ENCODE results near the gene SPATA22. TPM values are rescaled to one million over a fixed set of nuclear protein-coding genes. Genes with fewer than 3 reads are reported as not detected.
"Not testable (repeated sequence)": the region's sequence is repeated elsewhere in the genome, so short reads cannot be mapped to it uniquely, and the experiment has no call there.

The SPATA22 gene
- total and polyA plus RNA-seq, 2 of the 13 experiments (the other 11 are each of a cell fraction or from before 2014, with no cell fraction given) = not detected

- TF ChIP-seq HOXA9 (CRISPR knock-in tag; IDR thresholded peaks at IDR 0.05; ENCODE audit: borderline replicate concordance) (0 out of 2 replicates have a peak, but pooled peaks have one; percentile 52), REST (IDR thresholded peaks at IDR 0.05; ENCODE audit: borderline replicate concordance in 1 of 2, low read depth in 1 of 2, low read length in 2 of 2) (peak; percentile 55 to 90), ZNF672 (CRISPR knock-in tag; IDR thresholded peaks at IDR 0.05) (0 out of 2 replicates have a peak, but pooled peaks have one; percentile 35), EHMT2 (IDR thresholded peaks at IDR 0.05; ENCODE audit: borderline replicate concordance, low read depth, low read length) (peak; percentile 78; the same call in 1 of the 2 replicates), CTCF (CRISPR knock-in tag; IDR thresholded peaks at IDR 0.05) (peak; percentile 23), WIZ (CRISPR knock-in tag; IDR thresholded peaks at IDR 0.05) (peak; percentile 79; the same call in 1 of the 2 replicates), RARA (CRISPR knock-in tag; IDR thresholded peaks at IDR 0.05) (0 out of 2 replicates have a peak, but pooled peaks have one; percentile 22), MIER2 (CRISPR knock-in tag; IDR thresholded peaks at IDR 0.05) (peak; percentile 96)
- H3K36me3 ChIP-seq (replicated peaks in 1 of 2; ENCODE audit: control insufficient read depth in 1 of 2, insufficient read depth in 2 of 2, low read length in 2 of 2); H3K4me2 ChIP-seq (ENCODE audit: low read depth, low read length); FAIRE-seq; H3K27me3 ChIP-seq (ENCODE audit: control insufficient read depth in 1 of 2, insufficient read depth in 2 of 2, low read length in 2 of 2); H3K27ac ChIP-seq (ENCODE audit: extremely low read length, insufficient read depth, low read length); CTCF ChIA-PET (ENCODE audit: low intra/inter-chr PET ratio, low total read pairs); H2AFZ ChIP-seq (ENCODE audit: low read length); H4K20me1 ChIP-seq (ENCODE audit: insufficient read depth, low read length); in situ Hi-C loops (cut with HindIII; ENCODE audit: extremely low pct_ligation_motif_present, low pct_unique_long_range_greater_than_20kb); BruUV-seq (replicated peaks); intact Hi-C loops (cut with micrococcal nuclease; ENCODE audit: unreplicated experiment); POLR2A ChIA-PET; H3K9me3 ChIP-seq (ENCODE audit: low read length); H3K4me3 ChIP-seq (replicated peaks in 1 of 3; ENCODE audit: insufficient read depth in 1 of 3, low read depth in 2 of 3, low read length in 3 of 3); H3K9ac ChIP-seq (ENCODE audit: insufficient read depth, low read depth, low read length); H3K4me1 ChIP-seq (ENCODE audit: insufficient read depth, low read length); H3K79me2 ChIP-seq (ENCODE audit: insufficient read depth, low read length): not testable (repeated sequence)
- 25% methylated on average over 7 of the region's 7 CpGs for WGBS (ENCODE audit: low lambda C conversion rate)
- ATAC-seq = peak; percentile 61
- peak; percentile 8 for DNase-seq (ENCODE audit: low spot score)
These were observed 73.8 kb downstream of the SPATA22 start for GRCh38 chr17:3397801-3398200.

Other genes with a start within 250 kb of the SPATA22 start
- gene OR3A1, start 173.5 kb downstream of the SPATA22 start, total RNA-seq (2016; rRNA removed; fragmentation: Illumina TruSeq; extraction: Trizol) = not detected in 2 replicates
- gene OR3A1, start 173.5 kb downstream of the SPATA22 start, polyA plus RNA-seq (2011; rRNA removed) = not detected in 2 replicates
- gene OR3A2, start 85.5 kb downstream of the SPATA22 start, total RNA-seq (2016; rRNA removed; fragmentation: Illumina TruSeq; extraction: Trizol) = not detected in 2 replicates
- gene OR3A2, start 85.5 kb downstream of the SPATA22 start, polyA plus RNA-seq (2011; rRNA removed) = not detected in 2 replicates
- gene OR1E1, start 73.4 kb downstream of the SPATA22 start, total RNA-seq (2016; rRNA removed; fragmentation: Illumina TruSeq; extraction: Trizol) = not detected in 2 replicates
- not detected in 2 replicates for gene OR1E1, start 73.4 kb downstream of the SPATA22 start, polyA plus RNA-seq (2011; rRNA removed)
- not detected in 2 replicates for gene OR3A3, start 60.4 kb downstream of the SPATA22 start, total RNA-seq (2016; rRNA removed; fragmentation: Illumina TruSeq; extraction: Trizol)
- gene OR3A3, start 60.4 kb downstream of the SPATA22 start, polyA plus RNA-seq (2011; rRNA removed) = not detected in 2 replicates
- gene OR1E2, start 38.0 kb downstream of the SPATA22 start, total RNA-seq (2016; rRNA removed; fragmentation: Illumina TruSeq; extraction: Trizol) = not detected in 2 replicates
- not detected in 2 replicates for gene OR1E2, start 38.0 kb downstream of the SPATA22 start, polyA plus RNA-seq (2011; rRNA removed)
- not detected in 2 replicates for gene ASPA, start 4.2 kb upstream of the SPATA22 start, total RNA-seq (2016; rRNA removed; fragmentation: Illumina TruSeq; extraction: Trizol)
- gene ASPA, start 4.2 kb upstream of the SPATA22 start, polyA plus RNA-seq (2011; rRNA removed) = not detected in 2 replicates
- gene TRPV3, start 86.0 kb upstream of the SPATA22 start, total RNA-seq (2016; rRNA removed; fragmentation: Illumina TruSeq; extraction: Trizol) = 0.46 and 1.0 TPM in 2 replicates
- 0.40 and 0.90 TPM in 2 replicates for gene TRPV3, start 86.0 kb upstream of the SPATA22 start, polyA plus RNA-seq (2011; rRNA removed)
- 2.2 and 5.3 TPM in 2 replicates for gene TRPV1, start 137.6 kb upstream of the SPATA22 start, total RNA-seq (2016; rRNA removed; fragmentation: Illumina TruSeq; extraction: Trizol)
- 8.0 and 9.5 TPM in 2 replicates for gene TRPV1, start 137.6 kb upstream of the SPATA22 start, polyA plus RNA-seq (2011; rRNA removed)
- 25.2 and 30.9 TPM in 2 replicates for gene SHPK, start 164.4 kb upstream of the SPATA22 start, total RNA-seq (2016; rRNA removed; fragmentation: Illumina TruSeq; extraction: Trizol)
- 16.2 and 20.4 TPM in 2 replicates for gene SHPK, start 164.4 kb upstream of the SPATA22 start, polyA plus RNA-seq (2011; rRNA removed)
- gene CTNS, start 164.9 kb upstream of the SPATA22 start, total RNA-seq (2016; rRNA removed; fragmentation: Illumina TruSeq; extraction: Trizol) = 6.5 and 13.7 TPM in 2 replicates
- gene CTNS, start 164.9 kb upstream of the SPATA22 start, polyA plus RNA-seq (2011; rRNA removed) = 9.5 and 13.0 TPM in 2 replicates
- 44.5 and 45.1 TPM in 2 replicates for gene TAX1BP3, start 196.8 kb upstream of the SPATA22 start, total RNA-seq (2016; rRNA removed; fragmentation: Illumina TruSeq; extraction: Trizol)
- 16.7 and 20.4 TPM in 2 replicates for gene TAX1BP3, start 196.8 kb upstream of the SPATA22 start, polyA plus RNA-seq (2011; rRNA removed)
- gene EMC6, start 197.0 kb upstream of the SPATA22 start, total RNA-seq (2016; rRNA removed; fragmentation: Illumina TruSeq; extraction: Trizol) = 42.2 and 45.1 TPM in 2 replicates
- gene EMC6, start 197.0 kb upstream of the SPATA22 start, polyA plus RNA-seq (2011; rRNA removed) = 47.7 and 53.7 TPM in 2 replicates
- 0.90 and 0.95 TPM in 2 replicates for gene P2RX5, start 224.3 kb upstream of the SPATA22 start, total RNA-seq (2016; rRNA removed; fragmentation: Illumina TruSeq; extraction: Trizol)
- 1.0 and 1.7 TPM in 2 replicates for gene P2RX5, start 224.3 kb upstream of the SPATA22 start, polyA plus RNA-seq (2011; rRNA removed)

Data from HepG2 (cell line).